B cell (primary cell): ENCODE measurements around the gene PARP16. TPM values are rescaled to one million over a fixed set of nuclear protein-coding genes. Genes with fewer than 3 reads are reported as not detected.
"Not testable (repeated sequence)": the region's sequence is repeated elsewhere in the genome, so short reads cannot be mapped to it uniquely, and the experiment has no call there.

Experiments used
- ATAC-seq: fragments of 200-7000 bp; cut with Tn5 transposase; one replicate; pipeline ENCODE4 v1.10.0; 2021; ENCODE audit warnings: low read depth, mild to moderate bottlenecking, moderate number of reproducible peaks, moderate library complexity
- CTCF ChIA-PET: fragments of 350-600 bp; sonication (Branson Sonifier 250); formaldehyde crosslinking; loops from one replicate; lab custom pipeline; 2021; ENCODE audit warnings: antibody characterized with exemption, inconsistent platforms; lab: Charles Lee
- POLR2A ChIA-PET: fragments of 350-600 bp; sonication (Branson Sonifier 250); formaldehyde crosslinking; loops from one replicate; lab custom pipeline; 2021; ENCODE audit warnings: antibody characterized with exemption; lab: Charles Lee
- DNase-seq: peaks from one replicate; pipeline ENCODE4 v3.0.0; 2013
- H2AFZ ChIP-seq: 2 replicates; pipeline ENCODE4 v1.6.1; 2012; ENCODE audit warnings: mild to moderate bottlenecking, low read depth, low read length; ENCODE audit not compliant: insufficient read depth, poor library complexity, severe bottlenecking
- H3K27ac ChIP-seq, 2 donors: 1 replicate in 1 of 2; 2 replicates in 1 of 2; pipeline ENCODE4 v1.5.1; 2012 to 2013; ENCODE audit warnings: low read length in 2 of 2, mild to moderate bottlenecking in 2 of 2, moderate library complexity in 1 of 2
- H3K27me3 ChIP-seq, 4 experiments: fragments of 200-600 bp in 1 of 4; sonication (generic) in 1 of 4; replicated peaks in 1 of 4; 1 replicate in 2 of 4; 2 replicates in 2 of 4; pipeline versions ENCODE4 v1.6.1 to v1.7.0; 2013 to 2016; ENCODE audit warnings: low read length in 3 of 4, mild to moderate bottlenecking in 2 of 4, mixed read lengths in 1 of 4, moderate library complexity in 1 of 4; ENCODE audit not compliant: insufficient read depth in 4 of 4, control insufficient read depth in 3 of 4; ENCODE audit errors: control extremely low read depth in 1 of 4
- H3K36me3 ChIP-seq, 2 experiments: replicated peaks in 1 of 2; 1 replicate in 1 of 2; 2 replicates in 1 of 2; pipeline versions ENCODE4 v1.6.1 to v1.7.1; 2013; ENCODE audit warnings: low read length in 1 of 2; ENCODE audit not compliant: insufficient read depth in 2 of 2, control insufficient read depth in 1 of 2; ENCODE audit errors: control extremely low read depth in 1 of 2, extremely low read depth in 1 of 2
- H3K4me1 ChIP-seq, 2 donors: fragments of 200-600 bp in 1 of 2; sonication (generic) in 1 of 2; 1 replicate in 1 of 2; 2 replicates in 1 of 2; pipeline versions ENCODE4 v1.5.1 to v1.6.1; 2013 to 2017; ENCODE audit warnings: low read length in 2 of 2; ENCODE audit not compliant: control insufficient read depth in 2 of 2, insufficient read depth in 2 of 2
- H3K4me2 ChIP-seq: replicated peaks from 2 replicates; pipeline ENCODE3; 2012; ENCODE audit warnings: mild to moderate bottlenecking, low read depth, low read length; ENCODE audit not compliant: poor library complexity, severe bottlenecking
- H3K4me3 ChIP-seq, 5 experiments: fragments of 200-600 bp in 1 of 5; sonication (generic) in 1 of 5; 1 replicate in 3 of 5; 2 replicates in 2 of 5; pipeline versions ENCODE4 v1.5.1 to v1.7.0; 2011 to 2016; ENCODE audit warnings: low read length in 4 of 5, mild to moderate bottlenecking in 4 of 5, low read depth in 2 of 5, control low read depth in 1 of 5, moderate library complexity in 1 of 5; ENCODE audit not compliant: insufficient read depth in 1 of 5; ENCODE audit errors: control extremely low read depth in 1 of 5, extremely low read depth in 1 of 5
- H3K79me2 ChIP-seq: fragments of 200-600 bp; sonication (generic); one replicate; pipeline ENCODE4 v1.6.0; 2016; ENCODE audit warnings: low read length; ENCODE audit not compliant: control insufficient read depth, insufficient read depth
- H3K9ac ChIP-seq: fragments of 200-600 bp; sonication (generic); 2 replicates; pipeline ENCODE4 v1.6.1; 2017; ENCODE audit warnings: mild to moderate bottlenecking, low read length, moderate library complexity
- H3K9me3 ChIP-seq, 3 donors: one replicate each; pipeline versions ENCODE4 v1.6.1 to v1.7.1; 2013; ENCODE audit warnings: low read length in 2 of 3; ENCODE audit not compliant: control insufficient read depth in 2 of 3, insufficient read depth in 1 of 3; ENCODE audit errors: control extremely low read depth in 1 of 3
- H4K20me1 ChIP-seq: 2 replicates; pipeline ENCODE4 v1.6.0; 2012; ENCODE audit warnings: mild to moderate bottlenecking, low read length; ENCODE audit not compliant: insufficient read depth, control insufficient read depth, poor library complexity, severe bottlenecking
- H3K27ac Mint-ChIP-seq: one replicate; pipeline ENCODE4 v1.8.0; 2021; ENCODE audit warnings: mixed read lengths
- H3K27me3 Mint-ChIP-seq: one replicate; pipeline ENCODE4 v1.8.0; 2021; ENCODE audit warnings: mixed read lengths
- H3K4me1 Mint-ChIP-seq: one replicate; pipeline ENCODE4 v1.8.0; 2021; ENCODE audit warnings: mixed read lengths
- H3K4me3 Mint-ChIP-seq: one replicate; pipeline ENCODE4 v1.8.0; 2021; ENCODE audit warnings: mixed read lengths
- H3K9me3 Mint-ChIP-seq: one replicate; pipeline ENCODE4 v1.8.0; 2022; ENCODE audit warnings: mixed read lengths; ENCODE audit not compliant: insufficient read depth
- EZH2 ChIP-seq: IDR thresholded peaks from 2 replicates; pipeline ENCODE4 v1.6.1; 2012; ENCODE audit warnings: borderline replicate concordance, low read depth, mild to moderate bottlenecking, moderate library complexity, low read length; ENCODE audit not compliant: insufficient read depth, poor library complexity, severe bottlenecking
- WGBS: methylation state at CpG from one replicate; pipeline ENCODE4 v1.1.5; 2013; ENCODE audit warnings: missing lambda C conversion rate; ENCODE audit not compliant: insufficient coverage; 5-methylcytosine and 5-hydroxymethylcytosine counted together
- intact Hi-C: fragments of 100-400 bp; cut with micrococcal nuclease; formaldehyde crosslinking; loops from one replicate; pipeline ENCODE4 v1.10.0; 2022
- polyA plus RNA-seq: library from polyadenylated mRNA; depleted of rRNA; stranded (reverse); fragments of >200 nt; gene quantifications from 2 replicates; pipeline ENCODE4 v1.2.3, GENCODE V29; 2012
- total RNA-seq, 2 donors: library from RNA; stranded (reverse); fragments of 120-200 nt in 1 of 2; gene quantifications; 1 replicate in 1 of 2; 2 replicates in 1 of 2; pipeline versions ENCODE4 v1.2.3 to v1.2.4, GENCODE V29; 2013 to 2022
- TF ChIP-seq, protein P1 (sequence below): fragments of 200-600 bp; IDR thresholded peaks from one replicate; pipeline ENCODE4 v1.8.0; 2022; ENCODE audit warnings: antibody characterized with exemption, mild to moderate bottlenecking

PARP16 gene
- total and polyA plus RNA-seq, 2 donors (not counting 1 experiment from before 2014, with no cell fraction given) = 18.2 to 19.1 TPM

- ATAC-seq (no peak), DNase-seq (no peak)
- Mint-ChIP-seq H3K9me3 (no peaks in the 10 kb centered on the region), H3K4me3 (no peak overlapping the region), H3K27ac (no peak overlapping the region), H3K4me1 (no peaks in the 10 kb centered on the region), H3K27me3 (no peaks in the 10 kb centered on the region)
- Histone ChIP-seq H3K79me2 (no peaks in the 10 kb centered on the region), H3K4me2 (no peak overlapping the region), H3K36me3 (no peaks in the 10 kb centered on the region), H3K9me3 (no peaks in the 10 kb centered on the region), H3K4me3 (no peak overlapping the region), H3K27ac (no peak overlapping the region), H3K4me1 (no peaks in the 10 kb centered on the region), H3K9ac (no peak overlapping the region), H2AFZ (no peak overlapping the region), H3K27me3 (no peaks in the 10 kb centered on the region), H4K20me1 (no peaks in the 10 kb centered on the region)
- ChIA-PET POLR2A (no interaction called here), CTCF (interaction anchor here (0.5 to 0.7 kb wide), 2 partner anchors 8 to 89 kb away, joined by 3 to 5 read pairs; no protein-coding TSS in a partner anchor)
- WGBS = no CpG with 5 or more reads among the region's 10 CpGs
- TF ChIP-seq, protein P1, sequence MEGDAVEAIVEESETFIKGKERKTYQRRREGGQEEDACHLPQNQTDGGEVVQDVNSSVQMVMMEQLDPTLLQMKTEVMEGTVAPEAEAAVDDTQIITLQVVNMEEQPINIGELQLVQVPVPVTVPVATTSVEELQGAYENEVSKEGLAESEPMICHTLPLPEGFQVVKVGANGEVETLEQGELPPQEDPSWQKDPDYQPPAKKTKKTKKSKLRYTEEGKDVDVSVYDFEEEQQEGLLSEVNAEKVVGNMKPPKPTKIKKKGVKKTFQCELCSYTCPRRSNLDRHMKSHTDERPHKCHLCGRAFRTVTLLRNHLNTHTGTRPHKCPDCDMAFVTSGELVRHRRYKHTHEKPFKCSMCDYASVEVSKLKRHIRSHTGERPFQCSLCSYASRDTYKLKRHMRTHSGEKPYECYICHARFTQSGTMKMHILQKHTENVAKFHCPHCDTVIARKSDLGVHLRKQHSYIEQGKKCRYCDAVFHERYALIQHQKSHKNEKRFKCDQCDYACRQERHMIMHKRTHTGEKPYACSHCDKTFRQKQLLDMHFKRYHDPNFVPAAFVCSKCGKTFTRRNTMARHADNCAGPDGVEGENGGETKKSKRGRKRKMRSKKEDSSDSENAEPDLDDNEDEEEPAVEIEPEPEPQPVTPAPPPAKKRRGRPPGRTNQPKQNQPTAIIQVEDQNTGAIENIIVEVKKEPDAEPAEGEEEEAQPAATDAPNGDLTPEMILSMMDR = no peak
- no peak for TF ChIP-seq EZH2
- intact Hi-C loops = no loop called here
These were observed 55.4 kb downstream of the PARP16 start for GRCh38 chr15:65231306-65231705.

DNA sequence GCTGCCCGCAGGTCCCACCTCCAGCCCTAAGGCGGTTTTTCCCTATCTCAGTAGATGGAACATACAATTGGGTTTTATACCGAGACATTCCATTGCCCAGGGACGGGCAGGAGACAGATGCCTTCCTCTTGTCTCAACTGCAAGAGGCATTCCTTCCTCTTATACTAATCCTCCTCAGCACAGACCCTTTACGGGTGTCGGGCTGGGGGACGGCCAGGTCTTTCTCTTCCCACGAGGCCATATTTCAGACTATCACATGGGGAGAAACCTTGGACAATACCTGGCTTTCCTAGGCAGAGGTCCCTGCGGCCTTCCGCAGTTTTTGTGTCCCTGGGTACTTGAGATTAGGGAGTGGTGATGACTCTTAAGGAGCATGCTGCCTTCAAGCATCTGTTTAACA, 59.8 kb downstream of the PARP16 start:
- H3K4me1 Mint-ChIP-seq, H3K4me3 Mint-ChIP-seq, H3K36me3 ChIP-seq, H3K4me3 ChIP-seq, H3K9me3 ChIP-seq, H3K27me3 Mint-ChIP-seq, DNase-seq, H3K4me2 ChIP-seq, H3K27ac ChIP-seq, H3K27me3 ChIP-seq, intact Hi-C loops, H3K4me1 ChIP-seq, H4K20me1 ChIP-seq, H3K9ac ChIP-seq, H3K9me3 Mint-ChIP-seq, H2AFZ ChIP-seq, POLR2A ChIA-PET, CTCF ChIA-PET, H3K27ac Mint-ChIP-seq, ATAC-seq, H3K79me2 ChIP-seq: not testable (repeated sequence)
- WGBS = no CpG with 5 or more reads among the region's 10 CpGs
